Smooth muscle cell (in vitro differentiated cells): ENCODE results near the gene CCDC34. TPM values are rescaled to one million over a fixed set of nuclear protein-coding genes. Genes with fewer than 3 reads are reported as not detected.

Source experiments
- DNase-seq: peaks from one replicate; lab custom pipeline; 2025; ENCODE audit not compliant: unreplicated experiment; lab: John Stamatoyannopoulos, UW
- H2AFZ ChIP-seq: fragments of 200-600 bp; sonication (generic); 2 replicates; pipeline ENCODE4 v1.6.0; 2016; ENCODE audit warnings: antibody characterized with exemption, low read depth, mild to moderate bottlenecking
- H3F3A ChIP-seq: fragments of 200-600 bp; sonication (generic); 2 replicates; pipeline ENCODE4 v1.6.0; 2017; ENCODE audit warnings: antibody characterized with exemption, low read depth
- H3K27ac ChIP-seq: fragments of 200-600 bp; sonication (generic); 2 replicates; pipeline ENCODE4 v1.5.1; 2016; ENCODE audit warnings: low read depth, mild to moderate bottlenecking
- H3K27me3 ChIP-seq: fragments of 200-600 bp; sonication (generic); 2 replicates; pipeline ENCODE4 v1.6.1; 2016; ENCODE audit warnings: low read depth, mild to moderate bottlenecking
- H3K36me3 ChIP-seq: fragments of 200-600 bp; sonication (generic); 2 replicates; pipeline ENCODE4 v1.5.1; 2016; ENCODE audit warnings: low read depth
- H3K4me1 ChIP-seq: fragments of 200-600 bp; sonication (generic); 2 replicates; pipeline ENCODE4 v1.5.1; 2016; ENCODE audit warnings: low read depth
- H3K4me2 ChIP-seq: fragments of 200-600 bp; sonication (generic); 2 replicates; pipeline ENCODE4 v1.6.0; 2016; ENCODE audit warnings: mild to moderate bottlenecking
- H3K4me3 ChIP-seq: fragments of 200-600 bp; sonication (generic); 2 replicates; pipeline ENCODE4 v1.5.1; 2016; ENCODE audit warnings: mild to moderate bottlenecking
- H3K79me2 ChIP-seq: fragments of 200-600 bp; sonication (generic); 2 replicates; pipeline ENCODE4 v1.6.0; 2016; ENCODE audit warnings: low read depth, mild to moderate bottlenecking
- H3K9ac ChIP-seq: fragments of 200-600 bp; sonication (generic); 2 replicates; pipeline ENCODE4 v1.6.0; 2016; ENCODE audit warnings: low read depth
- H3K9me3 ChIP-seq: fragments of 200-600 bp; sonication (generic); replicated peaks from 2 replicates; pipeline ENCODE4 v1.5.1; 2016; ENCODE audit warnings: low read depth
- H4K20me1 ChIP-seq: fragments of 200-600 bp; sonication (generic); 2 replicates; pipeline ENCODE4 v1.6.0; 2016; ENCODE audit warnings: low read depth
- WGBS: methylation state at CpG from one replicate; pipeline ENCODE4 v1.1.7; 2016; ENCODE audit warnings: low lambda C conversion rate; 5-methylcytosine and 5-hydroxymethylcytosine counted together
- polyA plus RNA-seq: library from polyadenylated mRNA; unstranded; fragments of >200 nt; fragmentation: Nextera tagmentation; extraction: Ambion mirVana; gene quantifications from 2 replicates; pipeline ENCODE4 v1.2.1, GENCODE V29; 2016
- total RNA-seq: library from RNA; depleted of rRNA; stranded (reverse); fragments of >200 nt; gene quantifications from 2 replicates; pipeline ENCODE4 v1.2.3, GENCODE V29; 2014
- TF ChIP-seq, protein P1 (sequence below): fragments of 200-600 bp; sonication (generic); IDR thresholded peaks from 2 replicates; pipeline ENCODE4 v1.5.1; 2017; ENCODE audit warnings: borderline replicate concordance, mild to moderate bottlenecking, antibody characterized with exemption; ENCODE audit not compliant: insufficient read depth, poor library complexity, severe bottlenecking

The CCDC34 gene
- total and polyA plus RNA-seq, 2 experiments from 2014 or later = 6.7 to 9.3 TPM

DNA sequence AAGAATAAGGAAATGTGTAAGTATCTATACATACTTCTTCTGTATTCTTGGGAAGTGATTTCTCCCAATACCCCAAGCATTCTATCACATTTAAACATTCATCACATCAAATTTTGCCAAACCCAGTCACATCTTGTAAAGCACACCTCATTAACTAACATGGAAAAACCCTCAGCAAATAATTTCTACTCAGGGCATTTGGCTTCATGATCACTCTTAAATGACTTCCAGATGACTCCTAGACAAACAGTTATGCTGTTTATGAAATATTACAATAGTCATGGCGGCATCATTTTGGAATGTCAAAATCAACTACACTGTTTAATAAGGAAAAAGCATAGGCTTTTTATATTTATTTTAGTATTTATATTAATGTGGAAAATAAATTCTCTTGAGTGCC, 47.3 kb upstream of the CCDC34 start:
- Histone ChIP-seq H3K9me3 (no peaks in the 10 kb centered on the region), H4K20me1 (peaks cover 15% of the 10 kb centered on the region), H3F3A (no peaks in the 10 kb centered on the region), H3K9ac (no peak overlapping the region), H3K4me3 (no peak overlapping the region), H2AFZ (no peak overlapping the region), H3K27ac (no peak overlapping the region), H3K4me1 (peaks cover 3% of the 10 kb centered on the region), H3K4me2 (no peak overlapping the region), H3K27me3 (no peaks in the 10 kb centered on the region), H3K36me3 (no peaks in the 10 kb centered on the region), H3K79me2 (peaks cover 20% of the 10 kb centered on the region)
- WGBS = 100% methylated on average over 1 of the region's 1 CpG
- DNase-seq = no peak
- TF ChIP-seq, protein P1, sequence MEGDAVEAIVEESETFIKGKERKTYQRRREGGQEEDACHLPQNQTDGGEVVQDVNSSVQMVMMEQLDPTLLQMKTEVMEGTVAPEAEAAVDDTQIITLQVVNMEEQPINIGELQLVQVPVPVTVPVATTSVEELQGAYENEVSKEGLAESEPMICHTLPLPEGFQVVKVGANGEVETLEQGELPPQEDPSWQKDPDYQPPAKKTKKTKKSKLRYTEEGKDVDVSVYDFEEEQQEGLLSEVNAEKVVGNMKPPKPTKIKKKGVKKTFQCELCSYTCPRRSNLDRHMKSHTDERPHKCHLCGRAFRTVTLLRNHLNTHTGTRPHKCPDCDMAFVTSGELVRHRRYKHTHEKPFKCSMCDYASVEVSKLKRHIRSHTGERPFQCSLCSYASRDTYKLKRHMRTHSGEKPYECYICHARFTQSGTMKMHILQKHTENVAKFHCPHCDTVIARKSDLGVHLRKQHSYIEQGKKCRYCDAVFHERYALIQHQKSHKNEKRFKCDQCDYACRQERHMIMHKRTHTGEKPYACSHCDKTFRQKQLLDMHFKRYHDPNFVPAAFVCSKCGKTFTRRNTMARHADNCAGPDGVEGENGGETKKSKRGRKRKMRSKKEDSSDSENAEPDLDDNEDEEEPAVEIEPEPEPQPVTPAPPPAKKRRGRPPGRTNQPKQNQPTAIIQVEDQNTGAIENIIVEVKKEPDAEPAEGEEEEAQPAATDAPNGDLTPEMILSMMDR = no peak

DNA sequence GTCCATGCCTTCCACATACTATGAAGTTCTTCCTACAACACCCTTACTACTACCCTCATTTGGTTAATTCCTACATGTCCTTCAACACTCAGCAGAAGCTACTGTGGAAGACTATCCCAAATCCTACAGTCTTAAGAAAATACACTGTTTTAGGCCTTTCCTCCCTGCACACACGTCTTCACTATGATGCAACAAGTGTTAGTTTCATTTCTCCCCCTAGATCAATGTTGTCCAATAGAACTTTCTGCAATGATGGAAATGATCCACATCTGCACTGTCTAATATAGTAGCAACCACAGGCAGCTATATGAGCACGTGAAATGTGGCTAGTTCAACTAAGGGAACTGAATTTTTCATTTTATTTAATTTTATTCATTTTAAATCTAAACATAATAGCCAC, 46.7 kb upstream of the CCDC34 start:
- peaks cover 15% of the 10 kb centered on the region for H3K79me2 ChIP-seq
- DNase-seq = no peak
- no peaks in the 10 kb centered on the region for H3K36me3 ChIP-seq
- no peaks in the 10 kb centered on the region for H3F3A ChIP-seq
- H3K9me3 ChIP-seq = no peaks in the 10 kb centered on the region
- 79% methylated on average over 2 of the region's 2 CpGs for WGBS
- no peaks in the 10 kb centered on the region for H3K27me3 ChIP-seq
- H3K4me1 ChIP-seq = no peaks in the 10 kb centered on the region
- TF ChIP-seq, protein P1 = no peak
- no peak overlapping the region for H3K4me2 ChIP-seq
- H4K20me1 ChIP-seq = peaks cover 17% of the 10 kb centered on the region
- H3K27ac ChIP-seq = no peak overlapping the region
- H3K4me3 ChIP-seq = no peak overlapping the region
- H3K9ac ChIP-seq = no peak overlapping the region
- no peak overlapping the region for H2AFZ ChIP-seq

DNA sequence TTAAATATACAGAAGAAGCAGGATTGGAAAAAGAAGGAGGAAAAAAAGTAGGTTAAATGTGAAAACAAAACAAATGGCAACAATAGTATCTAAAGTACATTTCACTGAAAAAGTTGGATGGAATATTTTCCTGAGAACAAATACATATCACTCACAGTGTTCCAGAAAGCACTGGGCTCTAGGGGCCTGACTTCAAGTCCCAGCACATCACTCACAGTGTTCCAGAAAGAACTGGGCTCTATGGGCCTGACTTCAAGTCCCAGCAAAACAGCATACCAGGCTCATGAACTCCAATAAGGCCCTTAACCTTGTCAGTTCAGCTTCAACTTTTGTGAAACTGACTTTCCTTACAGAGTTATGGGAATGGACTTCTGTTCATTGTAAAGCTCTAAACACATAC, 46.0 kb upstream of the CCDC34 start:
- H3K9me3 ChIP-seq = no peaks in the 10 kb centered on the region
- peaks cover 8% of the 10 kb centered on the region for H3K79me2 ChIP-seq
- H3K4me2 ChIP-seq = no peak overlapping the region
- no peak for DNase-seq
- TF ChIP-seq, protein P1 = no peak
- peaks cover 20% of the 10 kb centered on the region for H4K20me1 ChIP-seq
- H3F3A ChIP-seq = no peaks in the 10 kb centered on the region
- H3K27me3 ChIP-seq = no peaks in the 10 kb centered on the region
- H3K4me3 ChIP-seq = no peak overlapping the region
- H3K9ac ChIP-seq = no peak overlapping the region
- H2AFZ ChIP-seq = no peak overlapping the region
- no peaks in the 10 kb centered on the region for H3K36me3 ChIP-seq
- H3K4me1 ChIP-seq = no peaks in the 10 kb centered on the region
- H3K27ac ChIP-seq = no peak overlapping the region

DNA sequence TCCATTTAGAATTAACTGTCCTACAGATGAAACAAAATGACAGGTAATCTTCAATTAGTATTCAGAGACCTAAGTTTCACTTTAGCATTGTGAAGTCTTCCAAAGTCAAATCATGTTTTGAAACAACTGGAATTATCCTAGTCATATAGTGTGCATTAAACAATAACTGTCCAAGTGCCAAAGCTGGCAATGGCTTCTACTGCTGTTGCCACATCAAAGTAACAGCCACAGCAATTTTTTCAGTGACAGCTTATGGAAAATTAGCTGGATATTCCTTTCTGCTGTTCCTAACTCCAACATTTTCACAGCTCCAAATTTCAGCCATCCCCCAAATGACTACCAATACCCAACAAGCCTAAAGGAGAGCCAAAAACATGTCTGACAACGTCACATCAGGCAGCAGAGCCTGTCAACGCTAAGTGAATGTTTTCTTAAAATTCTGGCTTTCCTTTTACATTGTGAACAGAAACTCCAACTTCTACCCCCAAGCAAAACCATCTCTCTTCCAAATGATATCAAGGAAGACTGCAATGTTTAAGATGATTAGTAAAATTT, 45.3 kb upstream of the CCDC34 start:
- Histone ChIP-seq H3K4me2 (no peak overlapping the region), H3K9me3 (no peaks in the 10 kb centered on the region), H4K20me1 (peaks cover 17% of the 10 kb centered on the region), H3K4me1 (no peaks in the 10 kb centered on the region), H3K27ac (no peak overlapping the region), H3F3A (no peaks in the 10 kb centered on the region), H3K36me3 (no peaks in the 10 kb centered on the region), H3K79me2 (peaks cover 4% of the 10 kb centered on the region), H3K27me3 (no peaks in the 10 kb centered on the region), H3K4me3 (no peak overlapping the region), H3K9ac (no peak overlapping the region), H2AFZ (no peak overlapping the region)
- no peak for DNase-seq
- TF ChIP-seq, protein P1 = no peak
- WGBS = 100% methylated on average over 2 of the region's 2 CpGs
